ENCODE measurements around the gene CLDN18. TPM values are rescaled to one million over a fixed set of nuclear protein-coding genes. Genes with fewer than 3 reads are reported as not detected.

The CLDN18 gene
- polyA plus RNA-seq, 2 donors = 0.05 to 0.61 TPM

- H3K9me3 ChIP-seq (ENCODE audit: control insufficient read depth in 2 of 2, insufficient read depth in 1 of 2, low read depth in 1 of 2, low read length in 1 of 2) = no peaks in the 10 kb centered on the region
- WGBS, 2 donors = 77 to 78% methylated on average over 3 of the region's 3 CpGs
- no peak overlapping the region for H3K4me3 ChIP-seq (ENCODE audit: low read depth in 1 of 2, low read length in 2 of 2)
- no peak overlapping the region for H3K27ac ChIP-seq (ENCODE audit: low read depth in 2 of 2, low read length in 1 of 2)
- no peaks in the 10 kb centered on the region for H3K4me1 ChIP-seq (ENCODE audit: control insufficient read depth in 2 of 2, insufficient read depth in 2 of 2, low read length in 1 of 2)
- peaks cover 2 to 4% of the 10 kb centered on the region in 2 donors for H3K36me3 ChIP-seq (ENCODE audit: control insufficient read depth in 2 of 2, insufficient read depth in 2 of 2, low read length in 1 of 2)
- H3K27me3 ChIP-seq (ENCODE audit: control insufficient read depth in 1 of 2, insufficient read depth in 2 of 2, low read length in 2 of 2) = no peaks in the 10 kb centered on the region
Observed at GRCh38 chr3:138019281-138020069, 9.5 kb downstream of the CLDN18 start.

GRCh38 chr3:138023754-138024153, 13.8 kb downstream of the CLDN18 start:
- H3K4me3 ChIP-seq (ENCODE audit: low read depth in 1 of 2, low read length in 2 of 2) = no peak overlapping the region
- WGBS, 2 donors = 92% methylated on average over 4 of the region's 4 CpGs
- H3K36me3 ChIP-seq (ENCODE audit: control insufficient read depth in 2 of 2, insufficient read depth in 2 of 2, low read length in 1 of 2) = peaks cover 2 to 4% of the 10 kb centered on the region in 2 donors
- no peak overlapping the region for H3K27ac ChIP-seq (ENCODE audit: low read depth in 2 of 2, low read length in 1 of 2)
- no peaks in the 10 kb centered on the region for H3K9me3 ChIP-seq (ENCODE audit: control insufficient read depth in 2 of 2, insufficient read depth in 1 of 2, low read depth in 1 of 2, low read length in 1 of 2)
- no peaks in the 10 kb centered on the region for H3K4me1 ChIP-seq (ENCODE audit: control insufficient read depth in 2 of 2, insufficient read depth in 2 of 2, low read length in 1 of 2)
- H3K27me3 ChIP-seq (ENCODE audit: control insufficient read depth in 1 of 2, insufficient read depth in 2 of 2, low read length in 2 of 2) = no peaks in the 10 kb centered on the region

DNA sequence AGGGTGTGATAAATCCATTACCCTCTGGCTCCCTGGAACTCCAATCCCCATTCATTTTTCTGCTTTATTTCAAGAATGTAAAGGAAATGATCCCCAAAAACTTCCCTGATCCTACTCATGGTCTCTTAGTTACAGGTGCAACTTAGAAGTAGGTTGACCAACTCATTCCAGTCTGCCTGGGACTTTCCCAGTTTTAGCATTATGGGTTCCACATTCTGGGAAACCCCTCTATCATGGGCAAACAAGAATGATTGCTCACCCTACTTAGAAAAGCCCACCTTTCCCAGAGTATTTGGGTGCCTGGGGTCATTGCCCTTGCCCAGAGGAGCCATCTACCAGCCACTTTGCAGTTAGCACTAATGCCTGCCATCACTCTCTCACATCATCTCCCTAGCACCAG, 15.6 kb downstream of the CLDN18 start:
- no peaks in the 10 kb centered on the region for H3K27me3 ChIP-seq (ENCODE audit: control insufficient read depth in 1 of 2, insufficient read depth in 2 of 2, low read length in 2 of 2)
- H3K9me3 ChIP-seq (ENCODE audit: control insufficient read depth in 2 of 2, insufficient read depth in 1 of 2, low read depth in 1 of 2, low read length in 1 of 2) = no peaks in the 10 kb centered on the region
- H3K27ac ChIP-seq (ENCODE audit: low read depth in 2 of 2, low read length in 1 of 2) = no peak overlapping the region
- H3K36me3 ChIP-seq (ENCODE audit: control insufficient read depth in 2 of 2, insufficient read depth in 2 of 2, low read length in 1 of 2) = peaks cover 2 to 4% of the 10 kb centered on the region in 2 donors
- H3K4me3 ChIP-seq (ENCODE audit: low read depth in 1 of 2, low read length in 2 of 2) = no peak overlapping the region
- no peaks in the 10 kb centered on the region for H3K4me1 ChIP-seq (ENCODE audit: control insufficient read depth in 2 of 2, insufficient read depth in 2 of 2, low read length in 1 of 2)

DNA sequence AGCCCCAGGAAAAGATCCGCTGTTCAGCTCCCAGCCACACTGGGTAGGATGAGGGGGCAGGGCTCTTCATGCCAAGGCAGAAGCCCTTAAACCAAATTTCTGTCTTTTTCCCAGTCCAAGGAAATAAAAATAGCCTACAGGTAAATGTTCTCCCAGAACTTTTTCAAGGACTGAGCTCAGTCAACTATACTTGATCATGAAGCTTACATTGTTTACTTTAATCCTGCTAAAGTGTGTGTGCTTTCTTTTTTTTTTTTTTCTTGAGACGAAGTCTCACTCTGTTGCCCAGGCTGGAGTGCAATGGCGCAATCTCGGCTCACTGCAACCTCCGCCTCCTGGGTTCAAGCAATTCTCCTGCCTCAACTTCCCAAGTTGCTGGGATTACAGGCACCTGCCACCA, 17.9 kb downstream of the CLDN18 start:
- H3K27ac ChIP-seq (ENCODE audit: low read depth in 2 of 2, low read length in 1 of 2) = no peak overlapping the region
- no peaks in the 10 kb centered on the region for H3K9me3 ChIP-seq (ENCODE audit: control insufficient read depth in 2 of 2, insufficient read depth in 1 of 2, low read depth in 1 of 2, low read length in 1 of 2)
- peaks cover 2 to 4% of the 10 kb centered on the region in 2 donors for H3K36me3 ChIP-seq (ENCODE audit: control insufficient read depth in 2 of 2, insufficient read depth in 2 of 2, low read length in 1 of 2)
- H3K4me1 ChIP-seq (ENCODE audit: control insufficient read depth in 2 of 2, insufficient read depth in 2 of 2, low read length in 1 of 2) = no peaks in the 10 kb centered on the region
- H3K27me3 ChIP-seq (ENCODE audit: control insufficient read depth in 1 of 2, insufficient read depth in 2 of 2, low read length in 2 of 2) = no peaks in the 10 kb centered on the region
- H3K4me3 ChIP-seq (ENCODE audit: low read depth in 1 of 2, low read length in 2 of 2) = no peak overlapping the region
- 83 to 87% methylated on average over 5 of the region's 5 CpGs for WGBS, 2 donors

DNA sequence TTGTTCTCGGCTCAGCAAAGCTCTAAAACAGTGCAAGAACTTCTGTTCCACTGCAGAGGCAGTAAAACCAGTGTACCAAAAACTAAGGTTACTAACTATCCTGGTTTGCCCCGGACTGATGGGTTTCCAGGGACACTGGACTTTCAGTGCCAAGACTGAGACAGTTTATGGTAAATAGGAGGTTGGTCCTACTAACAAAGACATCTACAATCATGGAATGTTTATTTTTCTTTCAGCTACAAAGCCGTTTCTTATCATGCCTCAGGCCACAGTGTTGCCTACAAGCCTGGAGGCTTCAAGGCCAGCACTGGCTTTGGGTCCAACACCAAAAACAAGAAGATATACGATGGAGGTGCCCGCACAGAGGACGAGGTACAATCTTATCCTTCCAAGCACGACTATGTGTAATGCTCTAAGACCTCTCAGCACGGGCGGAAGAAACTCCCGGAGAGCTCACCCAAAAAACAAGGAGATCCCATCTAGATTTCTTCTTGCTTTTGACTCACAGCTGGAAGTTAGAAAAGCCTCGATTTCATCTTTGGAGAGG, 20.8 kb downstream of the CLDN18 start:
- H3K9me3 ChIP-seq (ENCODE audit: control insufficient read depth in 2 of 2, insufficient read depth in 1 of 2, low read depth in 1 of 2, low read length in 1 of 2) = no peaks in the 10 kb centered on the region
- no peak overlapping the region for H3K27ac ChIP-seq (ENCODE audit: low read depth in 2 of 2, low read length in 1 of 2)
- no peaks in the 10 kb centered on the region for H3K36me3 ChIP-seq (ENCODE audit: control insufficient read depth in 2 of 2, insufficient read depth in 2 of 2, low read length in 1 of 2)
- H3K4me1 ChIP-seq (ENCODE audit: control insufficient read depth in 2 of 2, insufficient read depth in 2 of 2, low read length in 1 of 2) = no peaks in the 10 kb centered on the region
- no peak overlapping the region for H3K4me3 ChIP-seq (ENCODE audit: low read depth in 1 of 2, low read length in 2 of 2)
- 80 to 84% methylated on average over 11 of the region's 11 CpGs for WGBS, 2 donors
- H3K27me3 ChIP-seq (ENCODE audit: control insufficient read depth in 1 of 2, insufficient read depth in 2 of 2, low read length in 2 of 2) = no peaks in the 10 kb centered on the region

- no peak overlapping the region for H3K4me3 ChIP-seq (ENCODE audit: low read depth in 1 of 2, low read length in 2 of 2)
- no peaks in the 10 kb centered on the region for H3K4me1 ChIP-seq (ENCODE audit: control insufficient read depth in 2 of 2, insufficient read depth in 2 of 2, low read length in 1 of 2)
- H3K9me3 ChIP-seq (ENCODE audit: control insufficient read depth in 2 of 2, insufficient read depth in 1 of 2, low read depth in 1 of 2, low read length in 1 of 2) = no peaks in the 10 kb centered on the region
- H3K36me3 ChIP-seq (ENCODE audit: control insufficient read depth in 2 of 2, insufficient read depth in 2 of 2, low read length in 1 of 2) = no peaks in the 10 kb centered on the region
- no peaks in the 10 kb centered on the region for H3K27me3 ChIP-seq (ENCODE audit: control insufficient read depth in 1 of 2, insufficient read depth in 2 of 2, low read length in 2 of 2)
- no peak overlapping the region for H3K27ac ChIP-seq (ENCODE audit: low read depth in 2 of 2, low read length in 1 of 2)
- 72 to 78% methylated on average over 3 of the region's 3 CpGs for WGBS, 2 donors
Observed at GRCh38 chr3:138031536-138031935, 21.6 kb downstream of the CLDN18 start.

GRCh38 chr3:138032567-138032966, 22.6 kb downstream of the CLDN18 start:
- Histone ChIP-seq H3K27ac (ENCODE audit: low read depth in 2 of 2, low read length in 1 of 2) (no peak overlapping the region), H3K4me1 (ENCODE audit: control insufficient read depth in 2 of 2, insufficient read depth in 2 of 2, low read length in 1 of 2) (no peaks in the 10 kb centered on the region), H3K9me3 (ENCODE audit: control insufficient read depth in 2 of 2, insufficient read depth in 1 of 2, low read depth in 1 of 2, low read length in 1 of 2) (no peaks in the 10 kb centered on the region), H3K27me3 (ENCODE audit: control insufficient read depth in 1 of 2, insufficient read depth in 2 of 2, low read length in 2 of 2) (no peaks in the 10 kb centered on the region), H3K4me3 (ENCODE audit: low read depth in 1 of 2, low read length in 2 of 2) (no peak overlapping the region), H3K36me3 (ENCODE audit: control insufficient read depth in 2 of 2, insufficient read depth in 2 of 2, low read length in 1 of 2) (no peaks in the 10 kb centered on the region)
- 81 to 83% methylated on average over 3 of the region's 3 CpGs for WGBS, 2 donors

DNA sequence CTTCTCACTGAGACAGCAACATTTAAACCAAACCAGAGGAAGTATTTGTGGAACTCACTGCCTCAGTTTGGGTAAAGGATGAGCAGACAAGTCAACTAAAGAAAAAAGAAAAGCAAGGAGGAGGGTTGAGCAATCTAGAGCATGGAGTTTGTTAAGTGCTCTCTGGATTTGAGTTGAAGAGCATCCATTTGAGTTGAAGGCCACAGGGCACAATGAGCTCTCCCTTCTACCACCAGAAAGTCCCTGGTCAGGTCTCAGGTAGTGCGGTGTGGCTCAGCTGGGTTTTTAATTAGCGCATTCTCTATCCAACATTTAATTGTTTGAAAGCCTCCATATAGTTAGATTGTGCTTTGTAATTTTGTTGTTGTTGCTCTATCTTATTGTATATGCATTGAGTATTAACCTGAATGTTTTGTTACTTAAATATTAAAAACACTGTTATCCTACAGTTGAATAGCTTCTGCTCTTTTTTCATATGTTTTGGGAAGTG, 23.3 kb downstream of the CLDN18 start:
- 95 to 98% methylated on average over 2 of the region's 2 CpGs for WGBS, 2 donors
- H3K27me3 ChIP-seq (ENCODE audit: control insufficient read depth in 1 of 2, insufficient read depth in 2 of 2, low read length in 2 of 2) = no peaks in the 10 kb centered on the region
- no peak overlapping the region for H3K27ac ChIP-seq (ENCODE audit: low read depth in 2 of 2, low read length in 1 of 2)
- no peak overlapping the region for H3K4me3 ChIP-seq (ENCODE audit: low read depth in 1 of 2, low read length in 2 of 2)
- H3K36me3 ChIP-seq (ENCODE audit: control insufficient read depth in 2 of 2, insufficient read depth in 2 of 2, low read length in 1 of 2) = no peaks in the 10 kb centered on the region
- H3K9me3 ChIP-seq (ENCODE audit: control insufficient read depth in 2 of 2, insufficient read depth in 1 of 2, low read depth in 1 of 2, low read length in 1 of 2) = no peaks in the 10 kb centered on the region
- no peaks in the 10 kb centered on the region for H3K4me1 ChIP-seq (ENCODE audit: control insufficient read depth in 2 of 2, insufficient read depth in 2 of 2, low read length in 1 of 2)

DNA sequence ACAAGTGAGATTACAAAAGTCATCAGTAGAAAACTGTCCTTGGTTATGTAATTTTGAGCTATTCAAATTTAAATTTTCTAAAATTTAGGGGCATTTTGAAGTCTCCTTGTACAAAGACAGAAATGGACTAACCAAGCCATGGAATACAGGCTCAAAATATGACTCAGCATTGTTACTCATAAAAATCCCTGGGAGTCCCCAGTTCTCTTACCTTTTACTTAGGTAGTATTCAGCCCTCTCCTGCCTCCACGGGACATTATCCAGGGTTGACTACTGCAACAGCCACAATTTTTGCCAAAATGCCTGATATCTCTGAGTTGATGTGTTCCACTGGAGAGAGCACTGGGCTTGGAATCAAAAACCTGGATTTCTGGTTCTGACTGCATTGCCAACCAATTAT, 25.0 kb downstream of the CLDN18 start:
- H3K27ac ChIP-seq (ENCODE audit: low read depth in 2 of 2, low read length in 1 of 2) = no peak overlapping the region
- WGBS, 2 donors = 72 to 76% methylated on average over 1 of the region's 1 CpG
- H3K4me3 ChIP-seq (ENCODE audit: low read depth in 1 of 2, low read length in 2 of 2) = no peak overlapping the region
- H3K4me1 ChIP-seq (ENCODE audit: control insufficient read depth in 2 of 2, insufficient read depth in 2 of 2, low read length in 1 of 2) = no peaks in the 10 kb centered on the region
- no peaks in the 10 kb centered on the region for H3K27me3 ChIP-seq (ENCODE audit: control insufficient read depth in 1 of 2, insufficient read depth in 2 of 2, low read length in 2 of 2)
- H3K9me3 ChIP-seq (ENCODE audit: control insufficient read depth in 2 of 2, insufficient read depth in 1 of 2, low read depth in 1 of 2, low read length in 1 of 2) = no peaks in the 10 kb centered on the region
- no peaks in the 10 kb centered on the region for H3K36me3 ChIP-seq (ENCODE audit: control insufficient read depth in 2 of 2, insufficient read depth in 2 of 2, low read length in 1 of 2)

DNA sequence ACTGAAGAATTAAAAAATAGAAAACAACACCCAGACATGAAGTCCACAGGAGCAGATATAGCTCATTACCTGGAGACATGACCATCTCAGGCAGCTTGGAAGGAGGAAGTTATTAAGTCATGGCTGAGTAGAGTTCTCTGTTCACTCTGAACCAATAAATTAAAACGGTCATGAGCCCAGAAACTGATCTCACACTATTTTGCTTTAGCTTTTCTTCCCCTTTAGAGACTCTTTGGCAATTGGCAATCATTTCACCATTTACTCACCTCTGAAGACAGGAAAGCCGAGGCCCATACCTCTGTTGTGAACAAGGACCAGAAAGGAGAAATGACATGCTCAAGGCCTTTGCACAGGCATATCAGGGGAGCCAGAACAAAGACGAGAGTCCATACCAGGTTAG, 26.6 kb downstream of the CLDN18 start:
- WGBS, 2 donors = 64 to 84% methylated on average over 3 of the region's 3 CpGs
- Histone ChIP-seq H3K9me3 (ENCODE audit: control insufficient read depth in 2 of 2, insufficient read depth in 1 of 2, low read depth in 1 of 2, low read length in 1 of 2) (no peaks in the 10 kb centered on the region), H3K4me3 (ENCODE audit: low read depth in 1 of 2, low read length in 2 of 2) (no peak overlapping the region), H3K27ac (ENCODE audit: low read depth in 2 of 2, low read length in 1 of 2) (no peak overlapping the region), H3K27me3 (ENCODE audit: control insufficient read depth in 1 of 2, insufficient read depth in 2 of 2, low read length in 2 of 2) (no peaks in the 10 kb centered on the region), H3K36me3 (ENCODE audit: control insufficient read depth in 2 of 2, insufficient read depth in 2 of 2, low read length in 1 of 2) (no peaks in the 10 kb centered on the region), H3K4me1 (ENCODE audit: control insufficient read depth in 2 of 2, insufficient read depth in 2 of 2, low read length in 1 of 2) (no peaks in the 10 kb centered on the region)
